ENCODE data around the gene PTCD1.

DNA sequence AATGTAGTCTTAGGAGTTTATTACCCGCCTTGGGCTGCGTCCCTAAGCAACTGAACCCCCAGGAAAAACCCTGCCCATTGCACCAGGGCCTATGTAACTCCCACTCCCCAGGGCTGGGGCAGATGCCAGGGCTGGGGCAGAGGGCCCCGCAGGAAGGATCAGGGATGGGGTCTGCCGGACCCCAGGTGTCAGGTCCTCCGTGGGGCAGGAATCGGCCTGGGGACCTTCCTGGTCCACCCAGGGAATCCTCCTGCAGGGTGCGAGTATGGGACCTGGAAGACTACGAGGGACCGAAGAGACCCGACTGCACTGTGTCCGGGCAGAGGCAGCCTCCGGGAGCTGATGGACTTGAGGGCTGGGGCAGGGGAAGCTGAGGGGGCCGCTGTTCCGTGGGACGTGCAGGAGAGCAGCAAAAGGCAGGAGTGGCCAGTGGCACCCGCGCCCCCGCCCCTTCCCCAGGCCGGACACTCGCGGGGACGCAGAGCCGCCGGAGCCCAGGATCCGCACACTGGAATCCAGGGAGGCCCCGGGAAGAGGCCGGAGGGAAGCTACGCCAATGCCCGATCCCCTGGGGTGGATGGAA is 29.8 kb upstream of the PTCD1 start:
- TF ChIP-seq TARDBP (IDR thresholded peaks at IDR 0.05) (no peak), NFRKB (IDR thresholded peaks at IDR 0.05) (no peak), SUZ12 (IDR thresholded peaks at IDR 0.05) (no peak), CTBP1 (IDR thresholded peaks at IDR 0.05; ENCODE audit: borderline replicate concordance) (no peak), SP1 (IDR thresholded peaks at IDR 0.05) (no peak), ARNT (IDR thresholded peaks at IDR 0.05) (no peak), FOXM1 (IDR thresholded peaks at IDR 0.05; ENCODE audit: borderline replicate concordance) (no peak), FOXA1 (IDR thresholded peaks at IDR 0.05) (no peak), FOXK2 (IDR thresholded peaks at IDR 0.05) (no peak), ELF4 (IDR thresholded peaks at IDR 0.05) (no peak), BHLHE40 (IDR thresholded peaks at IDR 0.05; ENCODE audit: borderline replicate concordance) (no peak), ZNF384 (IDR thresholded peaks at IDR 0.05) (no peak), LEF1 (IDR thresholded peaks at IDR 0.05; ENCODE audit: borderline replicate concordance) (no peak)
